Skeletal muscle satellite cell (primary cell): ENCODE data around the gene C3orf20.

Source experiments
- H3K27me3 ChIP-seq: 2 replicates; pipeline ENCODE4 v1.7.0; 2013; ENCODE audit warnings: low read length; ENCODE audit not compliant: control insufficient read depth, insufficient read depth
- H3K36me3 ChIP-seq: 2 replicates; pipeline ENCODE4 v1.7.0; 2013; ENCODE audit warnings: mild to moderate bottlenecking, control low read depth, low read length; ENCODE audit not compliant: insufficient read depth
- H3K4me1 ChIP-seq: 2 replicates; pipeline ENCODE4 v1.7.0; 2013; ENCODE audit warnings: low read length; ENCODE audit not compliant: control insufficient read depth, insufficient read depth
- H3K4me2 ChIP-seq: 2 replicates; pipeline ENCODE4 v1.7.0; 2013; ENCODE audit warnings: mild to moderate bottlenecking, low read length
- H3K4me3 ChIP-seq: 2 replicates; pipeline ENCODE4 v1.7.0; 2013; ENCODE audit warnings: low read length
- H3K9ac ChIP-seq: 2 replicates; pipeline ENCODE4 v1.7.0; 2013; ENCODE audit warnings: mild to moderate bottlenecking, low read depth, low read length, moderate library complexity
- H3K9me3 ChIP-seq: replicated peaks from 2 replicates; pipeline ENCODE4 v1.7.0; 2013; ENCODE audit warnings: mild to moderate bottlenecking, control low read depth, low read length

C3orf20 gene

GRCh38 chr3:14814411-14814871 lies 139.5 kb downstream of the C3orf20 start:
- H3K4me3 ChIP-seq = no peak overlapping the region
- no peak overlapping the region for H3K4me2 ChIP-seq
- H3K4me1 ChIP-seq = no peaks in the 10 kb centered on the region
- H3K36me3 ChIP-seq = no peaks in the 10 kb centered on the region
- H3K27me3 ChIP-seq = peaks cover 59% of the 10 kb centered on the region
- no peak overlapping the region for H3K9ac ChIP-seq
- H3K9me3 ChIP-seq = no peaks in the 10 kb centered on the region

- Histone ChIP-seq H3K4me2 (no peak overlapping the region), H3K27me3 (peaks cover 43% of the 10 kb centered on the region), H3K9me3 (no peaks in the 10 kb centered on the region), H3K9ac (no peak overlapping the region), H3K4me3 (no peak overlapping the region), H3K4me1 (no peaks in the 10 kb centered on the region), H3K36me3 (no peaks in the 10 kb centered on the region)
Observed at GRCh38 chr3:14816359-14816758, 141.4 kb downstream of the C3orf20 start.

- H3K4me1 ChIP-seq = no peaks in the 10 kb centered on the region
- H3K9me3 ChIP-seq = no peaks in the 10 kb centered on the region
- H3K27me3 ChIP-seq = peaks cover 21% of the 10 kb centered on the region
- H3K4me3 ChIP-seq = no peak within 1 kb of the TSS
- no peak within 1 kb of the TSS for H3K4me2 ChIP-seq
- H3K9ac ChIP-seq = no peak within 1 kb of the TSS
- no peaks in the 10 kb centered on the region for H3K36me3 ChIP-seq
Observed at GRCh38 chr3:14818804-14819500, 144.0 kb downstream of the C3orf20 start, which contains the start of gene FGD5. Gene FGD5, plus strand, starts transcription at chr3:14818962. Its CDS starts 110 bp downstream, at chr3:14819072.

GRCh38 chr3:14819671-14820070 lies 144.7 kb downstream of the C3orf20 start:
- H3K4me3 ChIP-seq = no peak overlapping the region
- peaks cover 15% of the 10 kb centered on the region for H3K27me3 ChIP-seq
- no peaks in the 10 kb centered on the region for H3K4me1 ChIP-seq
- H3K9me3 ChIP-seq = no peaks in the 10 kb centered on the region
- H3K4me2 ChIP-seq = no peak overlapping the region
- no peaks in the 10 kb centered on the region for H3K36me3 ChIP-seq
- H3K9ac ChIP-seq = no peak overlapping the region

GRCh38 chr3:14820156-14820555 lies 145.2 kb downstream of the C3orf20 start:
- H3K4me3 ChIP-seq = no peak overlapping the region
- H3K9me3 ChIP-seq = no peaks in the 10 kb centered on the region
- H3K27me3 ChIP-seq = peaks cover 11% of the 10 kb centered on the region
- no peaks in the 10 kb centered on the region for H3K36me3 ChIP-seq
- H3K4me1 ChIP-seq = no peaks in the 10 kb centered on the region
- no peak overlapping the region for H3K9ac ChIP-seq
- no peak overlapping the region for H3K4me2 ChIP-seq

- Histone ChIP-seq H3K27me3 (peaks cover 13% of the 10 kb centered on the region), H3K9me3 (no peaks in the 10 kb centered on the region), H3K4me2 (no peak overlapping the region), H3K9ac (no peak overlapping the region), H3K36me3 (no peaks in the 10 kb centered on the region), H3K4me1 (no peaks in the 10 kb centered on the region), H3K4me3 (no peak overlapping the region)
Observed at GRCh38 chr3:14821151-14821550, 146.2 kb downstream of the C3orf20 start.

GRCh38 chr3:14822134-14822533 lies 147.2 kb downstream of the C3orf20 start:
- Histone ChIP-seq H3K27me3 (peaks cover 11% of the 10 kb centered on the region), H3K9me3 (no peaks in the 10 kb centered on the region), H3K9ac (no peak overlapping the region), H3K36me3 (no peaks in the 10 kb centered on the region), H3K4me1 (no peaks in the 10 kb centered on the region), H3K4me2 (no peak overlapping the region), H3K4me3 (no peak overlapping the region)
